ENCODE measurements around the gene MED4.

DNA sequence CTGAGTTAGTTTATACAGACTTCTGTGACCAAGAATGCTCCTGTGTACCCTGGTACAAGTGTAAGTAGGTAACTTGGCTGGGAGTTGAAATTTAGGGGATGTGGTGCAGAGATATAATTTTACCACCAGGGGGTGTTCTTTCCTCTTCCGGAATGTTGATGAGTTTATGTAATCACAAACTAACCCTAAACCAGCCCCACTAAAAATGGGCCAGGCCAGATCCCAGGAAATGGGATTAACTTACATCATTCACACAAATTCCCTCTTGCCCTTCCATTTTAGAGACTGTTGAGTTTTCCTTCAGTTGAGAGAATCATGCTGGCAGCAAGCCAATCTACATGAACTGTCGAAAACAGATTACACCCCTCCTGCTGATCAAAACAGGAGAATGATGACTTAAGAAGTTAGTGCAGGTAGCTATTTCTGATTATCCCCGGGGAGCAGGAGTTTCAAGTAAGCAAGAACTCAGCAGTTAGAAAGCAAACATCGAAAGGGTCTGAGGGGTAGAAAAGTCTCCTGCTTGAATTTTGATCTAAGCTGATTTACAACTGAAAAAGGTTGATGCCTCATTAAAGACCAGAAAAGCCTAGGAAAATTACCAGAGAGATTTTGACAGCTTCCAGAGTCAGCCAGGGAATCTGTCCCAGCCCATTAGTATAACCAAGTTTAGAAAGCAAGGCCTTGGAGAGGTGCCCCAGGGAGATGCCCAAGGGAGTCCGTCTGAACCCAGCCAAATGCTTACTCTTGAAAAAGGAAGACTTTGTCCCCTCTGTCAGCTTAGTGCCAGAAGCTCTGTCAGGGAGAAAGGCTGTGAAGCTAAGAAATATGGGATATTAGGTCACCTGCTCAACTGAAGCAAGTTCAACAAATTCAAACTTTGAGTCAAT lies 32.3 kb upstream of the MED4 start:
- TF ChIP-seq, protein P1, sequence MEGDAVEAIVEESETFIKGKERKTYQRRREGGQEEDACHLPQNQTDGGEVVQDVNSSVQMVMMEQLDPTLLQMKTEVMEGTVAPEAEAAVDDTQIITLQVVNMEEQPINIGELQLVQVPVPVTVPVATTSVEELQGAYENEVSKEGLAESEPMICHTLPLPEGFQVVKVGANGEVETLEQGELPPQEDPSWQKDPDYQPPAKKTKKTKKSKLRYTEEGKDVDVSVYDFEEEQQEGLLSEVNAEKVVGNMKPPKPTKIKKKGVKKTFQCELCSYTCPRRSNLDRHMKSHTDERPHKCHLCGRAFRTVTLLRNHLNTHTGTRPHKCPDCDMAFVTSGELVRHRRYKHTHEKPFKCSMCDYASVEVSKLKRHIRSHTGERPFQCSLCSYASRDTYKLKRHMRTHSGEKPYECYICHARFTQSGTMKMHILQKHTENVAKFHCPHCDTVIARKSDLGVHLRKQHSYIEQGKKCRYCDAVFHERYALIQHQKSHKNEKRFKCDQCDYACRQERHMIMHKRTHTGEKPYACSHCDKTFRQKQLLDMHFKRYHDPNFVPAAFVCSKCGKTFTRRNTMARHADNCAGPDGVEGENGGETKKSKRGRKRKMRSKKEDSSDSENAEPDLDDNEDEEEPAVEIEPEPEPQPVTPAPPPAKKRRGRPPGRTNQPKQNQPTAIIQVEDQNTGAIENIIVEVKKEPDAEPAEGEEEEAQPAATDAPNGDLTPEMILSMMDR (IDR thresholded peaks at IDR 0.05): peak; percentile 82
- no peak for TF ChIP-seq EZH2 (IDR thresholded peaks at IDR 0.05; ENCODE audit: borderline replicate concordance, insufficient read depth, low read depth, low read length, poor library complexity, severe bottlenecking)
